ENCODE data around the gene CRADD. TPM values are rescaled to one million over a fixed set of nuclear protein-coding genes. Genes with fewer than 3 reads are reported as not detected.

CRADD gene
- total RNA-seq, 1 experiment from 2014 or later = 10.1 TPM

- no TSS peak for BruUV-seq (replicated peaks)
- intact Hi-C loops (cut with micrococcal nuclease; ENCODE audit: unreplicated experiment) = no loop called here
- Mint-ChIP-seq H3K4me1 (ENCODE audit: low read depth, unreplicated experiment) (no peaks in the 10 kb centered on the region), H3K27ac (ENCODE audit: unreplicated experiment) (no peak overlapping the region), H3K27me3 (ENCODE audit: unreplicated experiment) (no peaks in the 10 kb centered on the region), H3K4me3 (ENCODE audit: low read depth, unreplicated experiment) (no peak overlapping the region), H3K9me3 (ENCODE audit: low read depth, unreplicated experiment) (no peaks in the 10 kb centered on the region), H3K36me3 (ENCODE audit: insufficient read depth, unreplicated experiment) (peaks cover 16% of the 10 kb centered on the region)
- no peak for DNase-seq
- TF ChIP-seq CTCF (IDR thresholded peaks at IDR 0.05; ENCODE audit: unreplicated experiment) = no peak
- CTCF ChIA-PET = no interaction called here
Measured at GRCh38 chr12:93674386-93674785, 2.8 kb upstream of the CRADD start.

- BruUV-seq (replicated peaks) = no TSS peak
- H3K36me3 Mint-ChIP-seq (ENCODE audit: insufficient read depth, unreplicated experiment) = peaks cover 16% of the 10 kb centered on the region
- no peaks in the 10 kb centered on the region for H3K27me3 Mint-ChIP-seq (ENCODE audit: unreplicated experiment)
- intact Hi-C loops (cut with micrococcal nuclease; ENCODE audit: unreplicated experiment) = loop anchor here (1.0 to 5.0 kb wide), 3 partner anchors 89 to 111 kb away; no protein-coding TSS in a partner anchor
- no peak for TF ChIP-seq CTCF (IDR thresholded peaks at IDR 0.05; ENCODE audit: unreplicated experiment)
- peak overlapping the region; percentile 99 for H3K27ac Mint-ChIP-seq (ENCODE audit: unreplicated experiment)
- H3K4me1 Mint-ChIP-seq (ENCODE audit: low read depth, unreplicated experiment) = no peaks in the 10 kb centered on the region
- no peak for DNase-seq
- H3K4me3 Mint-ChIP-seq (ENCODE audit: low read depth, unreplicated experiment) = peak overlapping the region; percentile 99
- CTCF ChIA-PET = interaction anchor here (0.6 to 1.2 kb wide), 2 partner anchors 107 to 730 kb away, joined by 4 to 5 read pairs; no protein-coding TSS in a partner anchor
- H3K9me3 Mint-ChIP-seq (ENCODE audit: low read depth, unreplicated experiment) = no peaks in the 10 kb centered on the region
Measured at GRCh38 chr12:93676408-93677194, 574 bp upstream of the CRADD start.

- CTCF ChIA-PET = interaction anchor here (2.2 kb wide), 1 partner anchor 9 kb away, joined by 6 read pairs; no protein-coding TSS in a partner anchor
- H3K27me3 Mint-ChIP-seq (ENCODE audit: unreplicated experiment) = no peaks in the 10 kb centered on the region
- no TSS peak for BruUV-seq (replicated peaks)
- intact Hi-C loops (cut with micrococcal nuclease; ENCODE audit: unreplicated experiment) = loop anchor here (5.0 kb wide), 2 partner anchors 91 to 109 kb away; no protein-coding TSS in a partner anchor
- H3K9me3 Mint-ChIP-seq (ENCODE audit: low read depth, unreplicated experiment) = no peaks in the 10 kb centered on the region
- H3K27ac Mint-ChIP-seq (ENCODE audit: unreplicated experiment) = peak overlapping the region; percentile 99
- TF ChIP-seq CTCF (IDR thresholded peaks at IDR 0.05; ENCODE audit: unreplicated experiment) = no peak
- H3K4me3 Mint-ChIP-seq (ENCODE audit: low read depth, unreplicated experiment) = peak overlapping the region; percentile 99
- DNase-seq = no peak
- peaks cover 16% of the 10 kb centered on the region for H3K36me3 Mint-ChIP-seq (ENCODE audit: insufficient read depth, unreplicated experiment)
- H3K4me1 Mint-ChIP-seq (ENCODE audit: low read depth, unreplicated experiment) = no peaks in the 10 kb centered on the region
Measured at GRCh38 chr12:93678779-93679178, 1.6 kb downstream of the CRADD start.

- no peak for DNase-seq
Measured at GRCh38 chr12:93679308-93679925, 2.2 kb downstream of the CRADD start.

More at GRCh38 chr12:93679308-93679925, 2.2 kb downstream of the CRADD start:
- H3K4me3 Mint-ChIP-seq (ENCODE audit: low read depth, unreplicated experiment) = no peak overlapping the region
- no peaks in the 10 kb centered on the region for H3K27me3 Mint-ChIP-seq (ENCODE audit: unreplicated experiment)
- TF ChIP-seq CTCF (IDR thresholded peaks at IDR 0.05; ENCODE audit: unreplicated experiment) = no peak
- intact Hi-C loops (cut with micrococcal nuclease; ENCODE audit: unreplicated experiment) = loop anchor here (5.0 kb wide), 2 partner anchors 92 to 108 kb away; no protein-coding TSS in a partner anchor
- CTCF ChIA-PET = interaction anchor here (2.2 kb wide), 1 partner anchor 9 kb away, joined by 6 read pairs; no protein-coding TSS in a partner anchor
- H3K9me3 Mint-ChIP-seq (ENCODE audit: low read depth, unreplicated experiment) = no peaks in the 10 kb centered on the region
- peaks cover 16% of the 10 kb centered on the region for H3K36me3 Mint-ChIP-seq (ENCODE audit: insufficient read depth, unreplicated experiment)
- H3K4me1 Mint-ChIP-seq (ENCODE audit: low read depth, unreplicated experiment) = no peaks in the 10 kb centered on the region
- peak overlapping the region; percentile 27 for H3K27ac Mint-ChIP-seq (ENCODE audit: unreplicated experiment)
- no TSS peak for BruUV-seq (replicated peaks)
